ENCODE data around the gene CARMIL3.

DNA sequence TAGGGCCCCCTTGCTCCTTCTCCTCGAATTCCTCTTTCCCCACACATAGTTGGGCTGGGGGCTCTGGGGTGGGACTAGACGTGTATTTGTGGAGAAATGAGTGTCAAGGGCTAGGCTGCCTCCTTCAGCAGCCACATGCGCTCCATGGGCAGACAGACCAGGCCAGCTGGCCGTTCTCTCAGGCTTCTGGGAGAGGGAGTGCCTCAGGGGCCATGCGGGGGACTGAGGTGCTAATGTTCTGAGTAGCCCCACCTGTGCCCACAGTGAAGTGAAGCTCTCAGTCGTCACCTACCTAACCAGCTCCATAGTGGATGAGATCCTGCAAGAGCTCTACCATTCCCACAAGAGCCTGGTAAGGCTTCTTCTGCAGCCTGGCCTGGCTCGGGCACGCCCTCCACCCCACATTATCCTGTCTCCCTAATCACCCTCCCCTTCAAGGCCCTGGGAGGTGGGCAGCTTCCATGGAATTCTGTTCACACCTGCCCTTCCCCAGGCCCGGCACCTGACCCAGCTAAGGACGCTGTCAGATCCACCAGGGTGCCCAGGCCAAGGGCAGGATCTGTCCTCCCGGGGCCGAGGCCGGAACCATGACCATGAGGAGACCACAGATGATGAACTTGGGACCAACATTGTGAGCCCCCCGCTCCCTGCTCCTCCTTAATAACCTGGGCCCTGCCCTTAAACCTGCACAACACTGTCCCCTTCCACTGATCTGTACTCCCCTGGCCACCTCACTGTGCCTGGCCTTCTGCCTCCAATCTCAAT is 10.6 kb downstream of the CARMIL3 start:
- TF ChIP-seq, protein P1, sequence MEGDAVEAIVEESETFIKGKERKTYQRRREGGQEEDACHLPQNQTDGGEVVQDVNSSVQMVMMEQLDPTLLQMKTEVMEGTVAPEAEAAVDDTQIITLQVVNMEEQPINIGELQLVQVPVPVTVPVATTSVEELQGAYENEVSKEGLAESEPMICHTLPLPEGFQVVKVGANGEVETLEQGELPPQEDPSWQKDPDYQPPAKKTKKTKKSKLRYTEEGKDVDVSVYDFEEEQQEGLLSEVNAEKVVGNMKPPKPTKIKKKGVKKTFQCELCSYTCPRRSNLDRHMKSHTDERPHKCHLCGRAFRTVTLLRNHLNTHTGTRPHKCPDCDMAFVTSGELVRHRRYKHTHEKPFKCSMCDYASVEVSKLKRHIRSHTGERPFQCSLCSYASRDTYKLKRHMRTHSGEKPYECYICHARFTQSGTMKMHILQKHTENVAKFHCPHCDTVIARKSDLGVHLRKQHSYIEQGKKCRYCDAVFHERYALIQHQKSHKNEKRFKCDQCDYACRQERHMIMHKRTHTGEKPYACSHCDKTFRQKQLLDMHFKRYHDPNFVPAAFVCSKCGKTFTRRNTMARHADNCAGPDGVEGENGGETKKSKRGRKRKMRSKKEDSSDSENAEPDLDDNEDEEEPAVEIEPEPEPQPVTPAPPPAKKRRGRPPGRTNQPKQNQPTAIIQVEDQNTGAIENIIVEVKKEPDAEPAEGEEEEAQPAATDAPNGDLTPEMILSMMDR (conservative IDR thresholded peaks at IDR 0.05; ENCODE audit: low read length), result no peak
- no peak for TF ChIP-seq EZH2phosphoT487 (IDR thresholded peaks at IDR 0.05; ENCODE audit: borderline replicate concordance, low read depth, low read length)

Data from OCI-LY7 (cell line).